Activated CD4-positive, alpha-beta T cell treated with anti-CD3 and anti-CD28 coated beads for 24 hours (primary cell): ENCODE data around the gene GALR3.

ENCODE experiments used
- DNase-seq, 2 donors: peaks; one replicate each; pipeline ENCODE4 v3.0.0-alpha.2; 2020; ENCODE audit warnings: low read depth in 2 of 2

Gene GALR3

DNA sequence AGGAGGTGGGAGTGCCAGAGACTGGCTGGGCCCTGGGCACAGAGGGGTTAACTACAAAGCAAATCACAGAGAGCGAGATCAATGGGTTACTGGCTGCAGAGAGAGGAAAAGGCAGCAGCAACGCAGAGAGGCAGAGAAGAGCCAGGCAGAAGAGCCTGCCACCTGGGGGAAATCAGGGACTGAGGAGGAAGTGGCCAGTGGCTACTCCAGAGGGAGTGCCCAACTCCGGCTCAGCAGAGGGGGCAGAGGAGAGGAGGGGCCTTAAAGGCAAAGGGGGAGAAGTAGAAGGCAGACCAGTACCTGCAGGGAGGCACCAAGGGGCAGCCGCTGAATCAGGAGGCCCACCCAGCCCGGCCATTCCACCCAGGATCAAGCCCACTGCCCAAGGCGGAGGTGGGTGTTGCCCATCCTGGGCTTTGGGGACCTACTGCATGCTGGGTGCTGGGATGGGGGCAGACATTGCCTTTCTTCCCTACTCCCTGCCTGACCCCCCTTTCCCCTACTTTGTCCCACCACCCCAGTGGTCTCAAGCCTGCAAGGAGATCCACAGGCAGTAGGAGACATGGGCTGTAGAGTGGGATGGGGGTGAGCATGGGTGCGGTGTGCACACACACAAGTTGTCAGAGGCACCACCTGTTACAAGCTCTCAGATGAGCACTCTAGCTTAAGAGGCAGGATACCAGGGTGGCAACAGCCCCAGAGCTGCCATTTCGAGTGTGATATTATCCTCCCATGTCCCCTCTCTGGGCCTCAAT lies 926 bp upstream of the GALR3 start:
- no peak for DNase-seq

DNA sequence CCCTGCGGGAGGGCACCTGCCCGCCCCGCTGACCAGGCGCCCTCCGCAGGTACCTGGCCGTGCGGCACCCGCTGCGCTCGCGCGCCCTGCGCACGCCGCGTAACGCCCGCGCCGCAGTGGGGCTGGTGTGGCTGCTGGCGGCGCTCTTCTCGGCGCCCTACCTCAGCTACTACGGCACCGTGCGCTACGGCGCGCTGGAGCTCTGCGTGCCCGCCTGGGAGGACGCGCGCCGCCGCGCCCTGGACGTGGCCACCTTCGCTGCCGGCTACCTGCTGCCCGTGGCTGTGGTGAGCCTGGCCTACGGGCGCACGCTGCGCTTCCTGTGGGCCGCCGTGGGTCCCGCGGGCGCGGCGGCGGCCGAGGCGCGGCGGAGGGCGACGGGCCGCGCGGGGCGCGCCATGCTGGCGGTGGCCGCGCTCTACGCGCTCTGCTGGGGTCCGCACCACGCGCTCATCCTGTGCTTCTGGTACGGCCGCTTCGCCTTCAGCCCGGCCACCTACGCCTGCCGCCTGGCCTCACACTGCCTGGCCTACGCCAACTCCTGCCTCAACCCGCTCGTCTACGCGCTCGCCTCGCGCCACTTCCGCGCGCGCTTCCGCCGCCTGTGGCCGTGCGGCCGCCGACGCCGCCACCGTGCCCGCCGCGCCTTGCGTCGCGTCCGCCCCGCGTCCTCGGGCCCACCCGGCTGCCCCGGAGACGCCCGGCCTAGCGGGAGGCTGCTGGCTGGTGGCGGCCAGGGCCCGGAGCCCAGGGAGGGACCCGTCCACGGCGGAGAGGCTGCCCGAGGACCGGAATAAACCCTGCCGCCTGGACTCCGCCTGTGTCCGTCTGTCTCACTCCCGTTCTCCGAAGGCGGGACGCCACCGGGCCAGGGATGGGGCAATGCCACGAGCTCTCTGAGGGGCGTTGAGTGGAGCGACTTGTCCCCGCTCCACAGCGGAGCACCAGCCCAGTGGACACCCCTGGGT lies 1.8 kb downstream of the GALR3 start:
- no peak for DNase-seq

DNA sequence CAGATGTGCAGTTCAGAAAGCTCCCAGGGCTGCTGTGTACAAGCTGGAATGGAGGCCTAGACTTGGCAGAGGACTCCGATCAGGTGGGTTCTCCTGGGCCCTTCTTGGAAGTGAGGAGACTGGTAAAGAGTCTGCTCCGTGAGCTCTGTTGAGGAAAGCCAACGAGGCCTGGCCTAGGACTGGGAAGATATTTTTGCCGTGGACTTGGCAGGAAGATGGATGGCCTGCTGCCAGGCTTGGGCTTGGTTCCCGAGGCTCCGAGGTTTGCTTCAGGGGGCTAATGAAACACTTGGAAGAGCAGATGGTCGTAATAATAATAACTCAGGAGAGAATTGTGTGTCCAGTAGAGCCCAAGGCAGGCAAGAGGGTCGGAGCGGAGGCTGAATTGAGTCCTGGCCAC lies 3.9 kb downstream of the GALR3 start:
- no peak for DNase-seq

DNA sequence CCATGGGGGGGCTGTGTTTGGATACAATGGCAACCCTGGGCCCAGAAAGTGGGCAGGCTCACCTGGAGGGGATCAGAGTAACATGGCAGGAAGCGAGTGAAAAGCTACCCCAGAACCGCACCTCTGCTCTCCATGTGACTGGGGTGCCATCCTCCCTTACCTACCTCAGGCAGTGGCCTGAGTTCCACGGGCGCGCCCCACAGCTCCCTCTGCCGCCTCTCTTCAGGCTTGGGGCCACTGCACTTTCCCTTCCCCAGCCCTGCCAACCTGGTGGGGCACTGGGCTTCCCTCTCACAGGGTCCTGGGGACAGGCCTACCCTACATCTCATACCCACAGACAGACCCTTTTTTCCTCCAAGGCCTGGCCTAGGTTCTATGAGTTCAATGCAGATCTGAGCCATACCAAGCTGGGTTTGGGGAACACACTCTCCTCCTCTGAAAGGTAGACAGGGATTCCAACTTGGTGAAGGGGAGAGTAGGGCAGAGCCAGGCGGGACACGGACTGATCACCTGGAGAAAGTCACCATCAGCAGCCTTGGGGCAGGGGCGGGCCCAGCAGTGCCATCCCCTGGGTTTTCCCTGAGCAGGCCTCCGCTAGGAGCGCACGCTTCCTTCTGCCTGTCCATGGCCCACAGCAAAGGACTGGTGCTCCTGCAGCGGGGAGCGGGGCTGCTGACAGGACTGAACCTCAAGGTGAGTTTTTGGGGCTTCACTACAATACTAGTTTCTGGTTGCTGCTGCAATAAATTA lies 7.1 kb downstream of the GALR3 start:
- no peak for DNase-seq

DNA sequence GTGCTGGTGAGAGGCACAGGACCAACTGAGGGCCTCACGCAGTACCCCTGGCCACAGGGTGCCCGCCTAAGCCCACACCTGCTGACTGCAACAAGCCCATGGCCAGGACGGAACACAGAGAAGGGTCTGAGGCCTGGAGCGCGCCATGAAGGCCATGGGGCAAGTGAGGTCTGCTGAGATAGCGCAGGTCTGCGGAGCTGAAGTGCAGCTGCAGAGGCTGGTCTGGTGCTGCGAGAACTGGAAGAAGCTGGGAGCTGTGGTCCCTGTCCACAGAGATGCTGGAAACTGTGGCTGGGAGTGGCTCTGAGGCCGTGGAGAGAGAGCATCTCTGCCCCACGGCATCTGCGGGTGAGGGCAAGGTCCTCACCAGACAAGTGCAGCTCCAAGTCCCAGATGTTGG lies 8.3 kb downstream of the GALR3 start:
- DNase-seq: no peak

DNA sequence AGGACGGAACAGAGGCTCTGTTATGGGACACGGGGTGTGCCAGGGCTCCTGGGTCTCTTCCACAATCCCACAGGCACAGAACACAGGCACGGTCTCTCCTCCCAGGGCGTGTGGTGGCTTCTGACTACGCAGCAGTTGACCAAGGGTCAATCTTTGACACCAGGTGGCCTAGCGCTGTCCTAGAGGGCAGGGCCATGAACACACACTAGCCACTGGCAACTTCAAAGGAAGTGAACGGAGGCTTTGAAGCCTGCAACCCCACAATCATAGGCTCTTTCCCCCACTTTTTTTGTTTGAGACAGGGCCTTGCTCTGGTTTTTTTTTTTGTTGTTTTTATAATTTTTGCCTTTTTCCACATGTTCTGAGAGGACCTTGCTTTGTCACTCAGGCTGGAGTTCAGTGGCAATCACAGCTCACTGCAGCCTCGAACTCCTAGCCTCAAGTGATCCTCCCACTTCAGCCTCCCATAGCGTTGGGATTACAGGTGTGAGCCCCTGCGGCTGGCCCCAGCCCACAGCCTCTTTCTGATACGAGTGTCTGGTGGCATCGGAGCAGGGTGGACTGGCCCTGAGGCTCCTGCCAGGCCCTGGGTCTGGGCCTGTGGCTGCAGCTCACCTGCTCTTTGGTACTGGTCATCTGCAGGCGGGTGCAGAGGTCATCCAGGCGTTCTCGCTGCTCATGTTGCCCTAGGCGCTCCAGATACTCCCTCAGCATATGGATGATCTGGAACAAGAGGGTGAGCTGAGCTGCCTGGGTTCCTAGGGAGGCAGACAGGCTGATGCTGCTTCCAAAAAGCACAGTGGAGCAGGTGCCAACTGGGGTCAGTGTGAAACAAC lies 9.1 kb downstream of the GALR3 start:
- DNase-seq: no peak

DNA sequence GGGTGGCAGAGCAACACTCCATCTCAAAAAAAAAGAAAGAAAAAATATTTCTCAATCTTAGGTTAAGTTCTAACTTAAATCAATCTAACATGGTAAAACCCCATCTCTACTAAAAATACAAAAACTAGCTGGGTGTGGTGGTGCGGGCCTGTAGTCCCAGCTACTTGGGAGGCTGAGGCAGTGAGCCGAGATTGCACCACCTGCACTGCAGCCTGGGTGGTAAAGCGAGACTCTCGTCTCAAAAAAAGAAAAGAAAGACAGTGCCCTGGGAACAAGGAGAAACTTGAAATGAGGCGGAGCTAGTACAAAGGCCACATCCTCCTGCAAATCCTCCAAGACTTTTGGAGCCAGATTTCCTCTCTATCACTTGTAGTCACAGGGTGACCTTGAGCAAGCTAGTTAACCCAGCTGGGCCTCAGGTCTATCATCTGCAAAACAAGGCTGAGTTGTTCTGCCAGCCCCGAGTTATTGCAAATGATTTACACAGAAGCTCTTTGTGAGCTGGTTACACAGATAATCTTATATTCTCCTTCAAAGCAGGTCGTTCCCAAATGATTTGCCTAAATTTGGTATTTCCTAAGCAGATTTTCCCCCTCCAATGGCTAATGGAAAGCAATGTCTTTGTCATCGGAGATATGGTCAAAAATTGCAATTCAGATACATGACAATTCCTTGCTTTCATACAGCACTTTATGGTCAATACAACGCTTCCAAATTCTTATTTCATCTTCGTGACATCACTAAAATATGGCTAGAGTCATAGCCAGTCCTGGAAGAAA lies 19.0 kb downstream of the GALR3 start:
- no peak for DNase-seq

DNA sequence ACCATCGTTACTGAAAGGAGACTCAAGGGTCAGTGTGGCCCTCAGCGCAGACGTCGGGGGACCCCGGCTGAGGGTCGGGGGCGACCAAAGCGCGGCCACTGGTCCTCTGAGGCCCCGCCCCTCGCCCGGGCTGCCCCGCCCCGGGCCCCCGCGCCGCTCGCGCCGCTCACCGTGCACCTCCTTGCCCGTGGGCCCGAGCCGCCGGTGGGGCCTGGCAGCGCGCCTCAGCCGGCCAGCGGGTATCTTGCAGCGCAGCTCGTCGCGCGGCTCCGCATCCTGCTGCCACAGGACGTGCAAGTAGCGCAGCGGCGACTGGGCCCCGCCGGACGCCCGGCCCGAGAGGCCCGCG lies 20.5 kb downstream of the GALR3 start:
- DNase-seq: peak in 1 of 2 donors; percentile 37

DNA sequence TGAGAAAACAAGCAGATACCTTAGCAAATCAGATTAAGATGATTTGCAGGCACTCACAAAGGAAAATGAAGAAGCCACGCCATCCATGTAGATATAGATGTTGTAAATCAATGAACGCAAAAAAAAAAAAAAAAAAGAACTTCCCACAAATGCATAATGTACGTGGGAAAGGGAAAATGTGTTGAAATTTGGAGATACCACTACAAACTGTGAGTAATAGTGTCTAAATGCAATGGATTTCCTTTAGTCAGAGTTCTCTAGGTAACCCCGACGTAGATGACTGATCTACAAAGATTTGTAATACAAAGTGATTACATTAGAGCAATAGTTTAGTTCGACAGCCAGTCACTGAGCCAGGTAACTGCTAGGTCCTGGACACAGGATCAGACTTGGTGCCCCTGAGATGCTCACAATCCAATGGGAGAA lies 21.7 kb downstream of the GALR3 start:
- no peak for DNase-seq

DNA sequence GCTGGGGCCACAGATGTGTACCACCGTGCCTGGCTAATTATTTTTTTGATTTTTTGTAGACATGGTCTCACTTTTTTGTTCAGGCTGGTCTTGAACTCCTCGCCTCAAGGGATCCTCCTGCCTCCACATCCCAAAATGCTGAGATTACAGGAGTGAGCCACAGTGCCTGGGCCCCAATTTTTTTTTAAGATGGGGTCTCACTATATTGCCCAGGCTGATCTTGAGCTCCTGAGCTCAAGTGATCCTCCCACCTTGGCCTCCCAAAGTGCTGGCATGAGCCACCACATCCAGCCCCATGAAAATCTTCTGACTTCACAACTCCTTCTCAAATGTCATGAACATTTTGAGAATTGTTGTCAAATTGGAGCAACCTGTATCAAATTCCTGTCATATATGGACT lies 23.3 kb downstream of the GALR3 start:
- no peak for DNase-seq

DNA sequence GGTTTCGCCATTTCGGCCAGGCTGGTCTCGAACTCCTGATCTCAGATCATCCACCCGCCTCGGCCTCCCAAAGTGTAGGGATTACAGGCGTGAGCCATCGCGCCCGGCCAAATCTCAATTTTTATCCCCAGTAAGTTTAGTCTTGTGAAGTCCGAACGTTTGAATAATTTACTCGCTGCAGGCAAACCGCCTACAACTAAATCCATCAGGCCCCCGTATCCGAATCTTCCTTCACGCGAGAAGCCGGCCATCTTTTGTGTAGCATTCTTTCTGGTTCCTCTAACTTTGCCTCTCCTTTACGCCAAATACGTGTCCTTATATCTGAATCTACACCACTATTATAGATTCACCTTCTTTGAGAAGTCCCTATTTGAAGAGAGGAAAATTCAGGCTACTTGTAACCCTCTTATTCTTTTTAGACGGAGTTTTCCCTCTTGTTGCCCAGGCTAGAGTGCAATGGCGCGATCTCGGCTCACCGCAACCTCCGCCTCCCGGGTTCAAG lies 25.5 kb downstream of the GALR3 start:
- no peak for DNase-seq

DNA sequence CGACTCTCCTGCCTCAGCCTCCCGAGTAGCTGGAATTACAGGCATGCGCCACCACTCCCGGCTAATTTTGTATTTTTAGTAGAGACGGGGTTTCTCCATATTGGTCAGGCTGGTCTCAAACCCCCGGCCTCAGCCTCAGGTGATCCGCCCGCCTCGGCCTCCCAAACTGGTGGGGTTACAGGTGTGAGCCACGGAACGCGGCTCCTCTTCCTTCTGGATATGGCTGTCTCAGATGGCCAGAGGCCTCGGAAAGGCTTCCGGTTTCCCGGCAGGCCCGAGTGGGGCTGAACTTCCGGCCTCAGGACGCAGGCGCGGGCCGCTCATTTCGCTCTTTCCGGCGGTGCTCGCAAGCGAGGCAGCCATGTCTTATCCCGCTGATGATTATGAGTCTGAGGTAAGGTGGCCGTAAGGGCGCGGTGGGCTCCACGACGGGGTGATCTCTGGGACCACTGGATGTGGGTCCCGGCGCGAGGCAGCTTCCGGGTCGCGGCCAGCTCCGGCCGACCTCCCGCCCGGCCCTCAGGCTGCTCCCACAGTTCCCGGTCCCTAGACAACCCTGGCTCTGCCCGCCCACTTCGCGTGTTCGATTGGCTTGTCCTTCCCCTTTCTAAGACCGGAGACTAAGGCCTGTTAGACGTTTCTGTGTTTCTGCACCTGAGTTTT lies 26.0 kb downstream of the GALR3 start, which contains the start of gene EIF3L:
Gene EIF3L (plus strand): TSS at position 331 of the 663 bp plus-strand sequence. CDS start 31 bp downstream, at position 362.
- DNase-seq: peak; percentile 78 to 83

DNA sequence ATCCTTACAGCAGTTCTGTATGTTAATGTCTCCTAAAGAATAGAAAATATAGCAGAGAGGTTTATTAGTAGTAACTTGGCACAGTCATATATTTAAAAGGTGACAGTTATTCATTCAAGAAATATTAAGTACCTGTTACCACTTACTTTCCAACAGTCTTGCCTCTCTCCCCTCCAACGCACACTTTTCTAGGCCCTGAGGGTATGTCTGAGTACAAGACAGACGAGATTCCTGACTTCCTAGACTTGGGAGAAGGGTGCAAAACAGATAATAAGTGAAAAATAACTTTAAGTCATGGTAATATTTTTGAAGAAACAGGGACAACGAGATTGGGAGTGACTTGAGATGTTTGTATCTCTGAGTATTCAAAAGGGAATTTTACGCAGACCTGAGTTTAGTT lies 27.6 kb downstream of the GALR3 start:
- no peak for DNase-seq

DNA sequence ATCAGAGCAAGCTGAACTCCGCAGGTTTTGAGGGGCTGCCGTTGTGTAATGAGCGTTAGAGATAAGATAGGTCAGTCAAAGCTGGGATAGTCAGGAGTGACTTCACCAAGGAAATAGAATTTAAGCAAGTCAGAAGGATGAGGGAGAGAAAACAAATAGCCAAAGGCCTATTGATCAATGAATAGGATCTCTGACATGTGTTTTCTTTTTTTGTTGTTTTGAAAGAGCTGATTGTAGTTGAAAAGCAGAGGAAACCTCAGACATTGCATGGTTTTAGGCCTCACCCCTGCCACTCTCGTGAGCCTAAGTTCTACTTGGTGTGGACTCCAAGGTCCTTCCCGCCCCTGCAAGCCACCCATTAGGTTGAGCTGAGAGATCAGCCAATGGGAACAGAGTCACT lies 29.2 kb downstream of the GALR3 start:
- DNase-seq: no peak

DNA sequence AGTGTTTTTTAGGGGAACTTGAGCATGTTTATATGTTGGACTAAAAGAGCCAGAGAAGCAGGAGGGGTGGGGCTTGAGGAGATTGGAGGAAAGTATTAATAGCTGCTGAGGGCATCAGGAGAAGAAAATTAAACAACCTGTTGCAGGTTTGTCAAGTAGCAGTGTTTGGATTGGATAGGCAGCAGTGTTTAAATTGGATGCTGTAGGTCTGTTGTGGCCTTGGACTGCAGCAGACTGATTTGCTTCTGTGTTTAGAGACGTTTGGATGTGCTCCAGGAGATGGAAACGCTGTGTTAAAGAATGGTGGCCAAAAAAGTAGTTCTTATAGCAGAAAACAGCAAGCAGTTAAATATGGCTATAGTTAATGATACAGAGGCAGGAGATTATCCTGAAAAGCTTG lies 31.8 kb downstream of the GALR3 start:
- DNase-seq: no peak

DNA sequence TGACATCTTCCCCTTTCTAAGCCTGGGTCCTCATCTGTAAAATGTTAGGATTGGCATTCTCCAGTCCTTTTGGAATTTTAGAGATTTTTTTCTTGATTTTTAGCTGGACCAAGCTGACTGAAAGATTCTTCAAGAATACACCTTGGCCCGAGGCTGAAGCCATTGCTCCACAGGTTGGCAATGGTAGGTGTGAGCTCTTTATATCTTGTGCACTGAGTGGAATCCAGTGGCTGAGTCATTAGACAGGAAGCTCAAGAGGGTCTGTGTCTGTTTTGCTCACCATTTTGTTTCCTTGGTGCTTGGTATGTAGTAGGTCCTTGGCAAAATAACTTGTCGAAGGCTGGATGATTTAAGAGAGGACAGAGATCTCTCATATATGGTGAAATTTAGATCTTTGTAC lies 32.3 kb downstream of the GALR3 start:
- no peak for DNase-seq

DNA sequence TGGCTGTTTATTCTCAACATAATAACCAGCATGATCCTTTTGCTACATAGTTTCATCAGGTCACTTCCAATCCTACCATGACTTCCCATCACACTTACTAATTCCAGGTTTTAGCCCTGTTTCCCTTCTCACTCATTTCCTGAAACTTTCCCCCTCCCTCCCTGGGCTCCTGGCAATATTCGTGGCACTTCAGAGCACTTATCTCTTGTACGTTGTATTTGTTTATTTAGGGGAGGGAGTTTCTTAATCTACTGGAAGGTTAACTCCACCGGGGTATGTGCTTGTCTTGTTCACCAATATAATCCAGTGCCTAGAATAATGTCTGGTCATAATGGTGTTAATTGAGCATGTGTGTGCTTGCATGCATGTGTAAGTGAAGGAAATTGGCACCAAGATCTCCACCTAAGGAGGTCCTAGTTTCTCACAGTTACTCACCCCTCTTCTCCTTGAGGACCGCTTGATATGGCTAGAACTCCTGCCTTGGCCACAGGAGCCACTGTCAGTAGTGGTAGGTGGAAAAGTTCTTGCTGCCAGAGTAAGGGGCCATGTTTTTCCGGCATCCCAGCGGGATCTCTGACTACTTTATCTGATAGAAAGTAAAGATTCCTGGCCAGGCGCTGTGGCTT lies 37.7 kb downstream of the GALR3 start:
- no peak for DNase-seq

DNA sequence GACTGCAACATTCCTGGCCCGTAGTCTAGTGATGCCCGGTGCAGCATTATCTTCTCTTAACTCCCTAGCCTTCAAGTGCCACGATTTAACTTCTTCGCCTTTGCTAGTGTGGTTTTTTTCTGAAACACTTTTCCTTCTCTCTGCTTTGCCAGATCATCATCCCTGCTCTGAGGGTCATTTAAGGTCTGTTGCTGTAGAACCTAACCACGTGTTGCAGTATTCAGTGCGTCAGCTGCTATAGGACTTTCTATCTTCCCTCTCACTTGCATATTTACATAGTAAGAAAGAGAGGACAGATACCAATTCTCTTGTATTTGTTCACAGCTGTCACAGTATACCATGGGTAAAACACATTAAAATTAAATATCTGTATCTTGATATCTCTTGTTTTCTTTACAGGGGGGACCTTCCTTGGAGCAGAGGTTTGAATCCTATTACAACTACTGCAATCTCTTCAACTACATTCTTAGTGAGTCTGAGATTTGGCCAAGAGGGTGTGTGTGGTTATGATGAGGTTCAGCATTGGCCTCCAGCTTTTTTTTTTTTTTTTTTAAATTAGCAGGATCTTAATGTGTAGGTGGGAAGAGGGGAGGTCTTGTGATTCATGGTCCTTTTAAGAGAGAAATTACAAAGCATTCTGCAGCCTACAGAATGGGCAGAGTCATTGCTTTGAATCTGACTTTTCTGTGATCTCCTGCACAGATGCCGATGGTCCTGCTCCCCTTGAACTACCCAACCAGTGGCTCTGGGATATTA lies 39.6 kb downstream of the GALR3 start:
- DNase-seq: no peak

DNA sequence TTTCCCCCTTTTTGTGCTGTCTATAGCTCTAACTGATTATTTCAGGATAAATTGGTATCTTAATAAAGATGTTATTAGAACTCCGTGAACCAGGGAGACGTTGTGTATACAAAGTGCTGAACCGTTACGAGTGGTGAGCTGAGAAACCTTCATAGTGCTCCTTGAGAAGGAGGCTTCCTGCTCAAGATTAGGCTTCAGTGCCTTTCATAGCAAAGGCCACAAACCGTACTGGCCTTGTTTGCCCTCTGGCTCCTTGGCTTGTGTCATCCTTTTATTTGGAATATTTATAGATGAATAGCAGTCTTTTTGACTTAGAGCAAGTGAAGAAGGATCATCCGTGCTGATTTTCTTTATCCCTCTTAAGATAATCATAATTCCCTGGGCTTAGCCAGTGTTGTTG lies 42.3 kb downstream of the GALR3 start:
- DNase-seq: no peak
